VCaP (cell line): ENCODE data around the gene USPL1.
"Not testable (repeated sequence)": the region's sequence is repeated elsewhere in the genome, so short reads cannot be mapped to it uniquely, and the experiment has no call there.

Source experiments
- H3K27ac ChIP-seq: fragments of 450-650 bp; 2 replicates; pipeline ENCODE4 v1.5.1; 2017
- TF ChIP-seq, protein P1 (sequence below): fragments of 450-650 bp; conservative IDR thresholded peaks from 2 replicates; pipeline ENCODE4 v1.5.1; 2017; ENCODE audit warnings: mild to moderate bottlenecking, moderate library complexity

Gene USPL1

DNA sequence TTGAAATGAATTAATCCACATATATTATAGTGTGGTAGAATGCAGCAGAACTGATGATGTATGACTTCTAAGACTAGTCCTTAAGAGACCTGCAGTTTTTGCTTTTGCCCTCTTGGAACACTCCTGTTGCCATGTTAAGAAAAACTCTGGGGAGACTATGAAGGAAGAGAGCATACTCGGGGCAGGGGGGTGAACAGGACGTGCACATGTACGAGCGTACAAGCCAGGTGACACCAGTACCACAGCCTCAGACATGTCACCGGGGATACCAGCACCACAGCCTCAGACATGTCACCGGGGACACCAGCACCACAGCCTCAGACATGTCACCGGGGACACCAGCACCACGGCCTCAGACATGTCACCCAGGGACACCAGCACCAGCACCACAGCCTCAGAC is 15.9 kb upstream of the USPL1 start:
- TF ChIP-seq, protein P1, sequence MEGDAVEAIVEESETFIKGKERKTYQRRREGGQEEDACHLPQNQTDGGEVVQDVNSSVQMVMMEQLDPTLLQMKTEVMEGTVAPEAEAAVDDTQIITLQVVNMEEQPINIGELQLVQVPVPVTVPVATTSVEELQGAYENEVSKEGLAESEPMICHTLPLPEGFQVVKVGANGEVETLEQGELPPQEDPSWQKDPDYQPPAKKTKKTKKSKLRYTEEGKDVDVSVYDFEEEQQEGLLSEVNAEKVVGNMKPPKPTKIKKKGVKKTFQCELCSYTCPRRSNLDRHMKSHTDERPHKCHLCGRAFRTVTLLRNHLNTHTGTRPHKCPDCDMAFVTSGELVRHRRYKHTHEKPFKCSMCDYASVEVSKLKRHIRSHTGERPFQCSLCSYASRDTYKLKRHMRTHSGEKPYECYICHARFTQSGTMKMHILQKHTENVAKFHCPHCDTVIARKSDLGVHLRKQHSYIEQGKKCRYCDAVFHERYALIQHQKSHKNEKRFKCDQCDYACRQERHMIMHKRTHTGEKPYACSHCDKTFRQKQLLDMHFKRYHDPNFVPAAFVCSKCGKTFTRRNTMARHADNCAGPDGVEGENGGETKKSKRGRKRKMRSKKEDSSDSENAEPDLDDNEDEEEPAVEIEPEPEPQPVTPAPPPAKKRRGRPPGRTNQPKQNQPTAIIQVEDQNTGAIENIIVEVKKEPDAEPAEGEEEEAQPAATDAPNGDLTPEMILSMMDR, result no peak
- H3K27ac ChIP-seq, result no peak overlapping the region

GRCh38 chr13:30605052-30605451 is 12.7 kb upstream of the USPL1 start:
- H3K27ac ChIP-seq, result no peak overlapping the region
- TF ChIP-seq, protein P1, result no peak

GRCh38 chr13:30607186-30607585 is 10.5 kb upstream of the USPL1 start:
- not testable (repeated sequence) for H3K27ac ChIP-seq

DNA sequence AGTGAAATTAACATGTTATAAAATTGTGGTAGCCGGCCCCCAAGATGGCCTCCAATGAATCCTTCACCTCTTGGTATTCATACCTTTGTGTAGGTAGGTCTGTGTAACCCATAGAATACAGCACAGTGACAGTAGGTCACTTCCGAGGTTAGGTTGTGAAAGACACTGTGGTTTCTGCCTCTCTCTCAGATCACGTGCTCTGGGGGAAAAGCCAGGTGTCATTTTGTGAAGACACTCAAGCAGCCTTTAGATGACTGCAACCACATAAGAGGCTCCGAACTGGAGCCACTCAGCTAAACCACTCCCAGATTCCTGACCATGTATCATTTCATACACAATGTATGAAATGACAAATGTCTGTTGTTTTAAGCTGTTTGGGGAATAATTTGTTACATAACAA is 9.8 kb upstream of the USPL1 start:
- no peak overlapping the region for H3K27ac ChIP-seq
- TF ChIP-seq, protein P1, result no peak

DNA sequence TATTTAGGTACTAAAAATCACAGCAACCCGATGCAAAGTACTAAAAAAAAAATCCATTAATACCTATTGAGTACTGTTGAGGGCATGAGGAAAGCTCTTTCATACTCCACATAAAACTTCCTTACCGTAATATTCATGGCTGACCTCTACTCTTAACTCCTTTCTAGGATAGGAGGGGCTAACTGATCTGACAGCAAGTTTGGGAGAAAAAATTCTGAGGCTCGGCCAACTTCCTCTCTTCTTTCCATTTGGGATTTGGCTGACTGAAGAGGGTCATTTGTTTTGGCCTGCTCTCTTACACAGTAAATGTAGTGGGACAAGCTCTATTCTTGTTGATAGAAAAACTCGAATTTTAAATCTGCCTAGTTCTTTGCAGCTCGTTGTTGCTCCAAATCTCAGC is 9.4 kb upstream of the USPL1 start:
- no peak overlapping the region for H3K27ac ChIP-seq
- TF ChIP-seq, protein P1, result no peak

DNA sequence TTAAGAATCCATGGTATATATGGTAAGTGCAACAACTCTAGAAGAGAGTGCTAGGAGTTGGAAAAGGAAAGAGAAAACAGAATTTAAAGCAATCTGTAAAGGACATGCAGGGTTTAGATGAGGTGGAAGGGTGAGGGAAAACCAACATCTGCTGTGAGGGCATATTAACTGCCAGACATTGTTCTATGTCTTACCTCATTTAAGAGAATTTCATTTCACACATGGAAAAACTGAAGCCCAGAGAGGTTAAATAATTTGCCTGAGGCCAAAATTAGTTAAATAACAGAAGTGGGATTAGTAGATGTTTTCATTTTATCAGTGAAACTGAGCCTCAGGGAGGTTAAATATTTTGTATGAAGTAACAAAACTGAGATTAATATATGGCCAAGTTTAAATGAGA is 7.4 kb upstream of the USPL1 start:
- TF ChIP-seq, protein P1, result no peak

DNA sequence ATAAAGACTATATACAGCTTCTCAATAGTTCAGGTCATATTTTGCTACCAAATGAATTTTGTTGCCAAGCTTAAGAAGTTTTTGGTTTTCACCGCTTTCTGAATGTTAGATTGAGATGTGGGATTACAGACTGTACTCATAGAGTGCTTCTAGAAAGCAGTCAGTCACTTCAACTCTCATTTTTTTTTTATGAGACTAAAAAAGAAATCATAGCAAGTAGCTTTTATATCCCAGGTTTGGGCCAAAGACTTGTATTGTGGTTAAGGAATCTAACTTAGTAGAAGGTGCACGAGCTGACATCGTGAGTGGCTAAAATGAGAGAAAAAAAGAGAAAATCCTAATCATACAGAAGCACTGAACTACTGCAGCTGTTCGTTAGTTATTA is 2.2 kb upstream of the USPL1 start:
- TF ChIP-seq, protein P1, result no peak
- peak overlapping the region; percentile 98 for H3K27ac ChIP-seq

More for the DNA sequence above, 7.4 kb upstream of the USPL1 start:
- H3K27ac ChIP-seq, result no peak overlapping the region

GRCh38 chr13:30615866-30616541 is 1.7 kb upstream of the USPL1 start:
- TF ChIP-seq, protein P1, result no peak
- peak overlapping the region; percentile 98 for H3K27ac ChIP-seq
